IMR-90 (cell line): ENCODE measurements around the gene DPP10.

Experiments used
- CEBPB ChIP-seq: IDR thresholded peaks from 2 replicates; pipeline ENCODE4 v1.6.1; 2012; ENCODE audit warnings: low read depth, low read length, improper control_type of control experiment
- MAFK ChIP-seq: IDR thresholded peaks from 2 replicates; pipeline ENCODE4 v1.6.1; 2012; ENCODE audit warnings: low read depth, low read length, improper control_type of control experiment
- MXI1 ChIP-seq: IDR thresholded peaks from 2 replicates; pipeline ENCODE4 v1.6.1; 2012; ENCODE audit warnings: low read depth, mild to moderate bottlenecking, low read length, moderate library complexity, borderline replicate concordance
- RAD21 ChIP-seq: IDR thresholded peaks from 2 replicates; pipeline ENCODE4 v1.6.1; 2012; ENCODE audit warnings: low read length, improper control_type of control experiment
- RFX5 ChIP-seq: IDR thresholded peaks from 2 replicates; pipeline ENCODE4 v1.8.0; 2012; ENCODE audit warnings: low read depth, mild to moderate bottlenecking, low read length, moderate library complexity
- TF ChIP-seq, protein P1 (sequence below): conservative IDR thresholded peaks from 2 replicates; pipeline ENCODE4 v1.5.1; 2012; ENCODE audit warnings: mild to moderate bottlenecking, low read depth, low read length, improper control_type of control experiment

DNA sequence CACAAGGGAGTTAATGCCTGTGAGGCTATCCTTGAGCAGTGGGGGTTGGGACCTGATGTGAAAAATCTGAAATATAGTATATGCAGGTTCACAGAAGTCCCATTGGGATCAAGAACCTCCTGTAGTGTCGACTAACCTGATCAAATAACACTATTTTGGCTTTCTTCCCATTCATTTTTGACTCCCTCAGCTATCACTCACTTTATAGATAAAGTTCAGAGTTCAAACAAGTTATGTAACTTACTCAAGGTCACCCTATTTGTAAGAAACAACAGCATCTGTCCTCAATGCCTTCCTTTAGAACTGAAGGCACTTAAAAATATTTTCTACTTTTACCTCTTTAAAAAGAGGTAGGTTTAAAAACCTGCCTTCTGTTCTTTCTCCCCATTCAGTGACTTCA is 341.6 kb downstream of the DPP10 start:
- TF ChIP-seq CEBPB, result no peak
- TF ChIP-seq, protein P1, sequence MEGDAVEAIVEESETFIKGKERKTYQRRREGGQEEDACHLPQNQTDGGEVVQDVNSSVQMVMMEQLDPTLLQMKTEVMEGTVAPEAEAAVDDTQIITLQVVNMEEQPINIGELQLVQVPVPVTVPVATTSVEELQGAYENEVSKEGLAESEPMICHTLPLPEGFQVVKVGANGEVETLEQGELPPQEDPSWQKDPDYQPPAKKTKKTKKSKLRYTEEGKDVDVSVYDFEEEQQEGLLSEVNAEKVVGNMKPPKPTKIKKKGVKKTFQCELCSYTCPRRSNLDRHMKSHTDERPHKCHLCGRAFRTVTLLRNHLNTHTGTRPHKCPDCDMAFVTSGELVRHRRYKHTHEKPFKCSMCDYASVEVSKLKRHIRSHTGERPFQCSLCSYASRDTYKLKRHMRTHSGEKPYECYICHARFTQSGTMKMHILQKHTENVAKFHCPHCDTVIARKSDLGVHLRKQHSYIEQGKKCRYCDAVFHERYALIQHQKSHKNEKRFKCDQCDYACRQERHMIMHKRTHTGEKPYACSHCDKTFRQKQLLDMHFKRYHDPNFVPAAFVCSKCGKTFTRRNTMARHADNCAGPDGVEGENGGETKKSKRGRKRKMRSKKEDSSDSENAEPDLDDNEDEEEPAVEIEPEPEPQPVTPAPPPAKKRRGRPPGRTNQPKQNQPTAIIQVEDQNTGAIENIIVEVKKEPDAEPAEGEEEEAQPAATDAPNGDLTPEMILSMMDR, result no peak
- no peak for TF ChIP-seq RFX5
- no peak for TF ChIP-seq MXI1
- no peak for TF ChIP-seq MAFK
- no peak for TF ChIP-seq RAD21
